Activated CD8-positive, alpha-beta T cell treated with anti-CD3 and anti-CD28 coated beads for 36 hours (primary cell): ENCODE data around the gene NFIA. TPM values are rescaled to one million over a fixed set of nuclear protein-coding genes. Genes with fewer than 3 reads are reported as not detected.

Experiments used
- ATAC-seq: fragments of 200-7000 bp; cut with Tn5 transposase; one replicate; pipeline ENCODE4 v1.10.0; 2021; ENCODE audit warnings: mild to moderate bottlenecking, moderate library complexity
- CTCF ChIA-PET: fragments of 350-600 bp; sonication (Branson Sonifier 250); formaldehyde crosslinking; loops from one replicate; lab custom pipeline; 2021; ENCODE audit warnings: antibody characterized with exemption; lab: Charles Lee
- POLR2A ChIA-PET: fragments of 350-600 bp; sonication (Branson Sonifier 250); formaldehyde crosslinking; loops from one replicate; lab custom pipeline; 2021; ENCODE audit warnings: antibody characterized with exemption; lab: Charles Lee
- DNase-seq: peaks from one replicate; pipeline ENCODE4 v3.0.0-alpha.2; 2020
- H3K27ac Mint-ChIP-seq: one replicate; pipeline ENCODE4 v1.8.0; 2021; ENCODE audit warnings: mild to moderate bottlenecking, mixed read lengths
- H3K27me3 Mint-ChIP-seq: one replicate; pipeline ENCODE4 v1.8.0; 2021; ENCODE audit warnings: mixed read lengths
- H3K36me3 Mint-ChIP-seq: one replicate; pipeline ENCODE4 v1.8.0; 2021; ENCODE audit warnings: low read depth, mixed read lengths
- H3K4me1 Mint-ChIP-seq: one replicate; pipeline ENCODE4 v1.8.0; 2021; ENCODE audit warnings: low read depth, mixed read lengths
- H3K4me3 Mint-ChIP-seq: one replicate; pipeline ENCODE4 v1.8.0; 2021; ENCODE audit warnings: mild to moderate bottlenecking, moderate library complexity, mixed read lengths
- H3K9me3 Mint-ChIP-seq: one replicate; pipeline ENCODE4 v1.8.0; 2021; ENCODE audit warnings: mixed read lengths
- CTCF ChIP-seq: fragments of 200-600 bp; IDR thresholded peaks from one replicate; pipeline ENCODE4 v1.8.0; 2022; ENCODE audit warnings: antibody characterized with exemption, mild to moderate bottlenecking
- intact Hi-C: fragments of 100-400 bp; cut with micrococcal nuclease; formaldehyde crosslinking; loops from one replicate; pipeline ENCODE4 v1.10.0; 2022
- total RNA-seq, 2 experiments: library from RNA; stranded (reverse); gene quantifications; one replicate each; pipeline ENCODE4 v1.2.3, GENCODE V29; 2021

NFIA gene
- total RNA-seq, 2 experiments from 2014 or later, result 1.9 to 2.4 TPM

- Mint-ChIP-seq H3K27ac (no peak overlapping the region), H3K4me1 (peaks cover 3% of the 10 kb centered on the region), H3K9me3 (no peaks in the 10 kb centered on the region), H3K4me3 (no peak overlapping the region), H3K36me3 (no peaks in the 10 kb centered on the region), H3K27me3 (no peaks in the 10 kb centered on the region)
- no peak for TF ChIP-seq CTCF
- DNase-seq, result no peak
- intact Hi-C loops, result no loop called here
- ATAC-seq, result no peak
- ChIA-PET POLR2A (no interaction called here), CTCF (interaction anchor here (1.5 to 2.0 kb wide), 3 partner anchors 8 to 13 kb away, joined by 4 to 5 read pairs (median 4); no protein-coding TSS in a partner anchor)
Observed at GRCh38 chr1:61279570-61279969, 197.2 kb downstream of the NFIA start.

- POLR2A ChIA-PET, result no interaction called here
- intact Hi-C loops, result no loop called here
- peaks cover 3% of the 10 kb centered on the region for H3K4me1 Mint-ChIP-seq
- TF ChIP-seq CTCF, result no peak
- no peaks in the 10 kb centered on the region for H3K36me3 Mint-ChIP-seq
- H3K27me3 Mint-ChIP-seq, result no peaks in the 10 kb centered on the region
- H3K27ac Mint-ChIP-seq, result no peak overlapping the region
- CTCF ChIA-PET, result interaction anchor here (2.0 kb wide), 1 partner anchor 9 kb away, joined by 4 read pairs; no protein-coding TSS in a partner anchor
- no peaks in the 10 kb centered on the region for H3K9me3 Mint-ChIP-seq
- ATAC-seq, result no peak
- H3K4me3 Mint-ChIP-seq, result no peak overlapping the region
- no peak for DNase-seq
Observed at GRCh38 chr1:61280452-61280851, 198.1 kb downstream of the NFIA start.

GRCh38 chr1:61282387-61282786 is 200.0 kb downstream of the NFIA start:
- no peak overlapping the region for H3K4me3 Mint-ChIP-seq
- peaks cover 3% of the 10 kb centered on the region for H3K4me1 Mint-ChIP-seq
- TF ChIP-seq CTCF, result no peak
- ATAC-seq (no peak), DNase-seq (no peak)
- POLR2A ChIA-PET, result no interaction called here
- H3K9me3 Mint-ChIP-seq, result no peaks in the 10 kb centered on the region
- CTCF ChIA-PET, result interaction anchor here (1.2 kb wide), 1 partner anchor 19 kb away, joined by 3 read pairs; no protein-coding TSS in a partner anchor
- H3K27ac Mint-ChIP-seq, result no peak overlapping the region
- no peaks in the 10 kb centered on the region for H3K27me3 Mint-ChIP-seq
- intact Hi-C loops, result no loop called here
- H3K36me3 Mint-ChIP-seq, result no peaks in the 10 kb centered on the region

GRCh38 chr1:61284248-61284854 is 202.0 kb downstream of the NFIA start:
- no peaks in the 10 kb centered on the region for H3K27me3 Mint-ChIP-seq
- DNase-seq (no peak), ATAC-seq (no peak)
- ChIA-PET CTCF (no interaction called here), POLR2A (no interaction called here)
- no peak overlapping the region for H3K4me3 Mint-ChIP-seq
- H3K4me1 Mint-ChIP-seq, result no peaks in the 10 kb centered on the region
- intact Hi-C loops, result no loop called here
- H3K9me3 Mint-ChIP-seq, result no peaks in the 10 kb centered on the region
- no peak for TF ChIP-seq CTCF
- no peak overlapping the region for H3K27ac Mint-ChIP-seq
- H3K36me3 Mint-ChIP-seq, result no peaks in the 10 kb centered on the region

- no peak for DNase-seq
- ChIA-PET CTCF (interaction anchor here (0.7 kb wide), 1 partner anchor 8 kb away, joined by 3 read pairs; no protein-coding TSS in a partner anchor), POLR2A (no interaction called here)
- H3K9me3 Mint-ChIP-seq, result no peaks in the 10 kb centered on the region
- no peaks in the 10 kb centered on the region for H3K4me1 Mint-ChIP-seq
- TF ChIP-seq CTCF, result no peak
- no peak for ATAC-seq
- H3K27ac Mint-ChIP-seq, result no peak overlapping the region
- no peak overlapping the region for H3K4me3 Mint-ChIP-seq
- H3K27me3 Mint-ChIP-seq, result no peaks in the 10 kb centered on the region
- intact Hi-C loops, result no loop called here
- H3K36me3 Mint-ChIP-seq, result no peaks in the 10 kb centered on the region
Observed at GRCh38 chr1:61284936-61285335, 202.6 kb downstream of the NFIA start.
